Caco-2 (cell line): ENCODE measurements around the gene RNU5D-1. TPM values are rescaled to one million over a fixed set of nuclear protein-coding genes. Genes with fewer than 3 reads are reported as not detected.
A peak's percentile ranks its signal among the peaks of the same experiment; 100 is the strongest.
"Not testable (repeated sequence)": the region's sequence is repeated elsewhere in the genome, so short reads cannot be mapped to it uniquely, and the experiment has no call there.

Source experiments
- BruUV-seq: library from RNA; stranded (reverse); fragments of 400-500 nt; replicated peaks from 2 replicates; lab custom pipeline; 2021; lab: Mats Ljungman, UMichigan
- CTCF ChIA-PET: fragments of 300-600 bp; sonication (Branson Sonifier 250); formaldehyde crosslinking; loops from one replicate; lab custom pipeline; 2022; ENCODE audit warnings: antibody characterized with exemption; lab: Charles Lee
- POLR2A ChIA-PET: fragments of 300-600 bp; sonication (Branson Sonifier 250); formaldehyde crosslinking; loops from one replicate; lab custom pipeline; 2022; ENCODE audit warnings: antibody characterized with exemption; lab: Charles Lee
- DNase-seq, 2 experiments: peaks; one replicate each; pipeline versions ENCODE4 v3.0.0 to v3.0.0-alpha.2; 2020 to 2022
- H3K27me3 ChIP-seq: replicated peaks from 2 replicates; pipeline ENCODE4 v1.6.0; 2011; ENCODE audit warnings: low read length; ENCODE audit not compliant: control insufficient read depth, insufficient read depth
- H3K36me3 ChIP-seq: 2 replicates; pipeline ENCODE4 v1.5.1; 2011; ENCODE audit warnings: low read length; ENCODE audit not compliant: control insufficient read depth, insufficient read depth
- H3K4me1 ChIP-seq: fragments of 250-450 bp; sonication (Bioruptor Pico); 2 replicates; pipeline ENCODE4 v1.5.1; 2020; ENCODE audit warnings: mild to moderate bottlenecking
- H3K4me3 ChIP-seq: 2 replicates; pipeline ENCODE4 v1.5.1; 2011; ENCODE audit warnings: low read depth, mild to moderate bottlenecking, control low read depth, low read length
- H3K9me3 ChIP-seq: fragments of 250-450 bp; sonication (Bioruptor Pico); 2 replicates; pipeline ENCODE4 v1.5.1; 2020; ENCODE audit warnings: mild to moderate bottlenecking, moderate library complexity
- H3K27ac Mint-ChIP-seq: one replicate; pipeline ENCODE4 v1.8.0; 2022; ENCODE audit warnings: mixed read lengths; ENCODE audit not compliant: unreplicated experiment
- H3K27me3 Mint-ChIP-seq: one replicate; pipeline ENCODE4 v1.8.0; 2022; ENCODE audit warnings: mixed read lengths; ENCODE audit not compliant: insufficient read depth, unreplicated experiment
- H3K36me3 Mint-ChIP-seq: one replicate; pipeline ENCODE4 v1.8.0; 2022; ENCODE audit warnings: mild to moderate bottlenecking, mixed read lengths; ENCODE audit not compliant: insufficient read depth, unreplicated experiment
- H3K4me1 Mint-ChIP-seq: one replicate; pipeline ENCODE4 v1.8.0; 2022; ENCODE audit warnings: low read depth, mixed read lengths; ENCODE audit not compliant: unreplicated experiment
- H3K4me3 Mint-ChIP-seq: one replicate; pipeline ENCODE4 v1.8.0; 2022; ENCODE audit warnings: mild to moderate bottlenecking, moderate library complexity, mixed read lengths; ENCODE audit not compliant: unreplicated experiment
- H3K9me3 Mint-ChIP-seq: one replicate; pipeline ENCODE4 v1.8.0; 2022; ENCODE audit warnings: mixed read lengths; ENCODE audit not compliant: unreplicated experiment
- CTCF ChIP-seq, 2 experiments: fragments of 200-600 bp in 1 of 2; IDR thresholded peaks; 1 replicate in 1 of 2; 2 replicates in 1 of 2; pipeline versions ENCODE4 v1.5.1 to v1.8.0; 2011 to 2022; ENCODE audit warnings: antibody characterized with exemption in 1 of 2, control low read depth in 1 of 2, inconsistent platforms in 1 of 2, low read depth in 1 of 2, low read length in 1 of 2, mild to moderate bottlenecking in 1 of 2, moderate library complexity in 1 of 2; ENCODE audit not compliant: insufficient read depth in 1 of 2, severe bottlenecking in 1 of 2, unreplicated experiment in 1 of 2
- intact Hi-C: fragments of 100-400 bp; cut with micrococcal nuclease; formaldehyde crosslinking; loops from one replicate; pipeline ENCODE4 v1.10.0; 2022; ENCODE audit not compliant: unreplicated experiment
- total RNA-seq: library from RNA; stranded (reverse); gene quantifications from 2 replicates; pipeline ENCODE4 v1.2.3, GENCODE V29; 2022

Gene RNU5D-1
- total RNA-seq, 1 experiment from 2014 or later = 16.3 TPM

GRCh38 chr1:44705470-44705869 lies 25.5 kb downstream of the RNU5D-1 start:
- Mint-ChIP-seq H3K36me3 (no peaks in the 10 kb centered on the region), H3K4me3 (no peak overlapping the region), H3K9me3 (peaks cover 13% of the 10 kb centered on the region), H3K27ac (no peak overlapping the region), H3K4me1 (peaks cover 7% of the 10 kb centered on the region), H3K27me3 (no peaks in the 10 kb centered on the region)
- ChIA-PET POLR2A (no interaction called here), CTCF (no interaction called here)
- H3K9me3 ChIP-seq = no peaks in the 10 kb centered on the region
- DNase-seq = no peak
- no peaks in the 10 kb centered on the region for H3K36me3 ChIP-seq
- H3K27me3 ChIP-seq = no peaks in the 10 kb centered on the region
- H3K4me1 ChIP-seq = peaks cover 10% of the 10 kb centered on the region
- no peak overlapping the region for H3K4me3 ChIP-seq
- TF ChIP-seq CTCF (IDR thresholded peaks at IDR 0.05; ENCODE audit: insufficient read depth in 1 of 2, low read depth in 1 of 2, low read length in 1 of 2, severe bottlenecking in 1 of 2, unreplicated experiment in 1 of 2) = no peak
- BruUV-seq = no TSS peak
- intact Hi-C loops = no loop called here

- Mint-ChIP-seq H3K27me3 (peaks cover 2% of the 10 kb centered on the region), H3K4me1 (peaks cover 7% of the 10 kb centered on the region), H3K9me3 (no peaks in the 10 kb centered on the region), H3K4me3 (no peak overlapping the region), H3K36me3 (no peaks in the 10 kb centered on the region), H3K27ac (no peak overlapping the region)
- BruUV-seq = no TSS peak
- Histone ChIP-seq H3K4me1 (peaks cover 10% of the 10 kb centered on the region), H3K27me3 (no peaks in the 10 kb centered on the region), H3K9me3 (no peaks in the 10 kb centered on the region), H3K4me3 (no peak overlapping the region), H3K36me3 (no peaks in the 10 kb centered on the region)
- ChIA-PET CTCF (interaction anchor here (0.6 to 1.0 kb wide), 2 partner anchors 13 to 30 kb away, joined by 3 read pairs; no protein-coding TSS in a partner anchor), POLR2A (interaction anchor here (1.2 kb wide), 1 partner anchor 21 kb away, joined by 6 read pairs; no protein-coding TSS in a partner anchor)
- intact Hi-C loops = no loop called here
- TF ChIP-seq CTCF (IDR thresholded peaks at IDR 0.05; ENCODE audit: insufficient read depth in 1 of 2, low read depth in 1 of 2, low read length in 1 of 2, severe bottlenecking in 1 of 2, unreplicated experiment in 1 of 2) = no peak
- peak; percentile 45 to 55 for DNase-seq
Observed at GRCh38 chr1:44701141-44701573, 29.8 kb downstream of the RNU5D-1 start.

- Mint-ChIP-seq H3K4me1 (peaks cover 7% of the 10 kb centered on the region), H3K27me3 (peaks cover 2% of the 10 kb centered on the region), H3K27ac (no peak overlapping the region), H3K36me3 (no peaks in the 10 kb centered on the region), H3K4me3 (no peak overlapping the region), H3K9me3 (no peaks in the 10 kb centered on the region)
- DNase-seq = no peak
- no peak for TF ChIP-seq CTCF (IDR thresholded peaks at IDR 0.05; ENCODE audit: insufficient read depth in 1 of 2, low read depth in 1 of 2, low read length in 1 of 2, severe bottlenecking in 1 of 2, unreplicated experiment in 1 of 2)
- H3K4me3 ChIP-seq = no peak overlapping the region
- intact Hi-C loops = no loop called here
- no peaks in the 10 kb centered on the region for H3K27me3 ChIP-seq
- ChIA-PET CTCF (interaction anchor here (1.0 kb wide), 1 partner anchor 31 kb away, joined by 3 read pairs; no protein-coding TSS in a partner anchor), POLR2A (interaction anchor here (1.2 kb wide), 1 partner anchor 21 kb away, joined by 6 read pairs; no protein-coding TSS in a partner anchor)
- H3K4me1 ChIP-seq = peaks cover 10% of the 10 kb centered on the region
- no TSS peak for BruUV-seq
- H3K9me3 ChIP-seq = no peaks in the 10 kb centered on the region
- no peaks in the 10 kb centered on the region for H3K36me3 ChIP-seq
Observed at GRCh38 chr1:44700573-44700972, 30.4 kb downstream of the RNU5D-1 start.

- not testable (repeated sequence) for H3K4me1 ChIP-seq, H3K4me3 Mint-ChIP-seq, H3K4me1 Mint-ChIP-seq
Observed at GRCh38 chr1:44699375-44699774, 31.6 kb downstream of the RNU5D-1 start.

More at GRCh38 chr1:44699375-44699774, 31.6 kb downstream of the RNU5D-1 start:
- H3K4me3 ChIP-seq, H3K27me3 Mint-ChIP-seq, H3K9me3 Mint-ChIP-seq, POLR2A ChIA-PET, H3K27me3 ChIP-seq, intact Hi-C loops, H3K36me3 Mint-ChIP-seq, CTCF ChIA-PET, H3K9me3 ChIP-seq, H3K27ac Mint-ChIP-seq, DNase-seq, BruUV-seq, H3K36me3 ChIP-seq: not testable (repeated sequence)
